Calu3 (cell line): ENCODE data around the gene UCHL3. TPM values are rescaled to one million over a fixed set of nuclear protein-coding genes. Genes with fewer than 3 reads are reported as not detected.

Experiments used
- BruUV-seq: library from RNA; stranded (reverse); fragments of 400-500 nt; replicated peaks from 2 replicates; lab custom pipeline; 2021; lab: Mats Ljungman, UMichigan
- CTCF ChIA-PET: fragments of 300-600 bp; sonication (Branson Sonifier 250); formaldehyde crosslinking; loops from one replicate; lab custom pipeline; 2022; ENCODE audit warnings: antibody characterized with exemption; lab: Charles Lee
- DNase-seq: peaks from one replicate; pipeline ENCODE4 v3.0.0; 2022
- H3K27ac Mint-ChIP-seq: one replicate; pipeline ENCODE4 v1.8.0; 2022; ENCODE audit warnings: mixed read lengths; ENCODE audit not compliant: unreplicated experiment
- H3K27me3 Mint-ChIP-seq: one replicate; pipeline ENCODE4 v1.8.0; 2022; ENCODE audit warnings: mixed read lengths; ENCODE audit not compliant: unreplicated experiment
- H3K36me3 Mint-ChIP-seq: one replicate; pipeline ENCODE4 v1.8.0; 2022; ENCODE audit warnings: mild to moderate bottlenecking, moderate library complexity, mixed read lengths; ENCODE audit not compliant: insufficient read depth, unreplicated experiment
- H3K4me1 Mint-ChIP-seq: one replicate; pipeline ENCODE4 v1.8.0; 2022; ENCODE audit warnings: mild to moderate bottlenecking, low read depth, mixed read lengths; ENCODE audit not compliant: unreplicated experiment
- H3K4me3 Mint-ChIP-seq: one replicate; pipeline ENCODE4 v1.8.0; 2022; ENCODE audit warnings: mild to moderate bottlenecking, low read depth, moderate library complexity, mixed read lengths; ENCODE audit not compliant: unreplicated experiment
- H3K9me3 Mint-ChIP-seq: one replicate; pipeline ENCODE4 v1.8.0; 2022; ENCODE audit warnings: low read depth, mixed read lengths; ENCODE audit not compliant: unreplicated experiment
- CTCF ChIP-seq: fragments of 200-600 bp; IDR thresholded peaks from one replicate; pipeline ENCODE4 v1.8.0; 2022; ENCODE audit warnings: antibody characterized with exemption; ENCODE audit not compliant: unreplicated experiment
- intact Hi-C: fragments of 100-400 bp; cut with micrococcal nuclease; formaldehyde crosslinking; loops from one replicate; pipeline ENCODE4 v1.10.0; 2022; ENCODE audit not compliant: unreplicated experiment
- total RNA-seq: library from RNA; stranded (reverse); gene quantifications from 2 replicates; pipeline ENCODE4 v1.2.3, GENCODE V29; 2022

The UCHL3 gene
- total RNA-seq, 1 experiment from 2014 or later, result 23.2 TPM

- no peaks in the 10 kb centered on the region for H3K4me1 Mint-ChIP-seq
- no peak for DNase-seq
- intact Hi-C loops, result no loop called here
- CTCF ChIA-PET, result no interaction called here
- no TSS peak for BruUV-seq
- H3K36me3 Mint-ChIP-seq, result no peaks in the 10 kb centered on the region
- H3K4me3 Mint-ChIP-seq, result no peak overlapping the region
- no peaks in the 10 kb centered on the region for H3K9me3 Mint-ChIP-seq
- H3K27me3 Mint-ChIP-seq, result no peaks in the 10 kb centered on the region
- TF ChIP-seq CTCF, result no peak
- H3K27ac Mint-ChIP-seq, result no peak overlapping the region
Measured at GRCh38 chr13:75648446-75648845, 98.9 kb downstream of the UCHL3 start.

GRCh38 chr13:75651013-75651412, 101.4 kb downstream of the UCHL3 start:
- no TSS peak for BruUV-seq

GRCh38 chr13:75652726-75653125, 103.1 kb downstream of the UCHL3 start:
- no peaks in the 10 kb centered on the region for H3K27me3 Mint-ChIP-seq
- H3K27ac Mint-ChIP-seq, result no peak overlapping the region
- CTCF ChIA-PET, result no interaction called here
- BruUV-seq, result no TSS peak
- H3K9me3 Mint-ChIP-seq, result no peaks in the 10 kb centered on the region
- TF ChIP-seq CTCF, result no peak
- H3K4me1 Mint-ChIP-seq, result no peaks in the 10 kb centered on the region
- intact Hi-C loops, result no loop called here
- H3K4me3 Mint-ChIP-seq, result no peak overlapping the region
- no peaks in the 10 kb centered on the region for H3K36me3 Mint-ChIP-seq
- no peak for DNase-seq

More at GRCh38 chr13:75651013-75651412, 101.4 kb downstream of the UCHL3 start:
- Mint-ChIP-seq H3K4me3 (no peak overlapping the region), H3K27ac (no peak overlapping the region), H3K36me3 (no peaks in the 10 kb centered on the region), H3K9me3 (no peaks in the 10 kb centered on the region), H3K4me1 (no peaks in the 10 kb centered on the region), H3K27me3 (no peaks in the 10 kb centered on the region)
- no peak for TF ChIP-seq CTCF
- CTCF ChIA-PET, result no interaction called here
- intact Hi-C loops, result no loop called here
- no peak for DNase-seq

Other genes starting within 250 kb of the UCHL3 start
- 15.2 and 15.4 TPM in 2 replicates for gene TBC1D4, start 67.6 kb upstream of the UCHL3 start, total RNA-seq
- gene COMMD6, start 11.9 kb upstream of the UCHL3 start, total RNA-seq, result 38.2 and 44.8 TPM in 2 replicates
- gene LMO7, start 86.5 kb downstream of the UCHL3 start, total RNA-seq, result 105 and 117 TPM in 2 replicates